ENCODE data around the gene TMEM120A.

Gene TMEM120A

GRCh38 chr7:75953931-75954330 is 40.5 kb downstream of the TMEM120A start:
- TF ChIP-seq, protein P1, sequence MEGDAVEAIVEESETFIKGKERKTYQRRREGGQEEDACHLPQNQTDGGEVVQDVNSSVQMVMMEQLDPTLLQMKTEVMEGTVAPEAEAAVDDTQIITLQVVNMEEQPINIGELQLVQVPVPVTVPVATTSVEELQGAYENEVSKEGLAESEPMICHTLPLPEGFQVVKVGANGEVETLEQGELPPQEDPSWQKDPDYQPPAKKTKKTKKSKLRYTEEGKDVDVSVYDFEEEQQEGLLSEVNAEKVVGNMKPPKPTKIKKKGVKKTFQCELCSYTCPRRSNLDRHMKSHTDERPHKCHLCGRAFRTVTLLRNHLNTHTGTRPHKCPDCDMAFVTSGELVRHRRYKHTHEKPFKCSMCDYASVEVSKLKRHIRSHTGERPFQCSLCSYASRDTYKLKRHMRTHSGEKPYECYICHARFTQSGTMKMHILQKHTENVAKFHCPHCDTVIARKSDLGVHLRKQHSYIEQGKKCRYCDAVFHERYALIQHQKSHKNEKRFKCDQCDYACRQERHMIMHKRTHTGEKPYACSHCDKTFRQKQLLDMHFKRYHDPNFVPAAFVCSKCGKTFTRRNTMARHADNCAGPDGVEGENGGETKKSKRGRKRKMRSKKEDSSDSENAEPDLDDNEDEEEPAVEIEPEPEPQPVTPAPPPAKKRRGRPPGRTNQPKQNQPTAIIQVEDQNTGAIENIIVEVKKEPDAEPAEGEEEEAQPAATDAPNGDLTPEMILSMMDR (IDR thresholded peaks at IDR 0.05): no peak

- TF ChIP-seq, protein P1 (IDR thresholded peaks at IDR 0.05): no peak
Observed at GRCh38 chr7:75953431-75953830, 41.0 kb downstream of the TMEM120A start.

GRCh38 chr7:75951506-75951905 is 42.9 kb downstream of the TMEM120A start:
- TF ChIP-seq, protein P1 (IDR thresholded peaks at IDR 0.05): no peak

- TF ChIP-seq, protein P1 (IDR thresholded peaks at IDR 0.05): no peak
Observed at GRCh38 chr7:75950111-75950681, 44.2 kb downstream of the TMEM120A start.

- TF ChIP-seq, protein P1 (IDR thresholded peaks at IDR 0.05): no peak
Observed at GRCh38 chr7:75948179-75948578, 46.2 kb downstream of the TMEM120A start.

DNA sequence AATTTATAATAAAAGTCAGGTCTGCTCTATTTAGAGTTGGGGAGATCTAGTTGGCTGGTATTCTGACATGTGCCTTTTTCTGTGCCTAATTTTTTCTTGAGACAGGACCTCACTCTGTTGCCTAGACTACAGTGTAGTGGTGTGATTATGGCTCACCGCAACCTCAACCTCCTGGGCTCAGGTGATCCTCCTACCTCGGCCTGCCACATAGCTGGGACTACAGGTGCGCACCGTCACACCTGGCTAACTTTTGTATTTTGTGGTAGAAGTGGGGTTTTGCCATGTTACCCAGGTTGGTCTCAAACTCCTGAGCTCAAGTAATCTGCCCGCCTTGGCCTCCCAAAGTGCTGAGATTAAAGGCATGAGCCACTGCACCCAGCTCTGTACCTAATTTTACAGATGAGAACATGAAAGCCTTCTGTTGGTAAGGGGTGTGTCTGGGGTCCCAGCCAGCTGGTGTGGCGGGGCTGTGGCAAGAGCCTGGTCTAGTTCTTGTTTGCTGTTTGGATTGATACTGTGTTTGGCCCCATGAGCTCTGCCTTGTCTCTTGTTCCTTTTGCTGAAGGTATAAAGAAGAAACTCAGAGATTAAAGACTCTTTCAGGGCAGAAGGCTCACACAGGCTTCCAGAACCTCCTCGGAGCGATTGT is 48.1 kb downstream of the TMEM120A start:
- TF ChIP-seq, protein P1 (IDR thresholded peaks at IDR 0.05): no peak

DNA sequence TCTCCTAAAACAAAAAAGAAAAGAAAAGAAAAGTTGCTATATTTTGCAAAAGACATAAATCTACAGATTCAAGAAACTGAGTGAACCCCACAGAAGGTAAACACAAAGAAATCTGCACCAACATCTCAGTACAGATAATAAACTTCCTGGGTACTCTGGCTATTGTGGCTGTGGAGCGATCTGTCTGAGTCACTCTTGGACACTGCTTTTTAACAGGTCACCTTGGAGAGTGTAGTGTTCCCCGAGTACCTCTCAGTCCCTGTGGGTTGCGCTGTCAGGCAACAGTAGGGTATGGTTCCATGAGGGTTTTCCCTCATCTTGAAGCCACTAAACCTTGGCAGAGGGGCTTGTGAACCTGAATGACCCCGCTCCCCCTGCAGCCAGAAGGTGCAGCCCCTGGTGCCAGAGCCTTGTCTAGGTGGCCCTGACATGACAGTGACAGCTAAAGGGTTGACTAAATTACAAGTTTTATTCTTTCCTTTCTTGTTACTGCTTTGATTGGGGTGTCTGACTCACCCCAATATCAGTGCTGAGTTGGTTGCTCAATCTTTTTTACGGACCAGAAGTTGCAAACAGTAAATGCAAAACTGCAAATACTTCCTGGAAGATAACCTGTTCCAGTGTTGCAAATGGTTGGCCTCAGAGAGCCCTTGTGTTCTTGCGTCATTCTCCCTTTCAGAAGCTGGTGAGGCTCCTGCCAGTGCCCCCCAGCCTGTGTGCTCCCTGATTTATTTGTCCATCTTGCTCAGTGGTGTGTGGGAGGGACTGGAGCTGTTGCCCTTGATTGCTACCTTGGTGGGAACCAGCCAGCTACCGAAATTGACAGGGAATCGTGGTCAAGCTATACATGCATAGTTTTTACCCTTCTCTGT is 48.9 kb downstream of the TMEM120A start:
- TF ChIP-seq, protein P1 (IDR thresholded peaks at IDR 0.05): no peak

Data from LNCAP (cell line).